Measurements from ENCODE around the gene DYSF.

Gene DYSF

DNA sequence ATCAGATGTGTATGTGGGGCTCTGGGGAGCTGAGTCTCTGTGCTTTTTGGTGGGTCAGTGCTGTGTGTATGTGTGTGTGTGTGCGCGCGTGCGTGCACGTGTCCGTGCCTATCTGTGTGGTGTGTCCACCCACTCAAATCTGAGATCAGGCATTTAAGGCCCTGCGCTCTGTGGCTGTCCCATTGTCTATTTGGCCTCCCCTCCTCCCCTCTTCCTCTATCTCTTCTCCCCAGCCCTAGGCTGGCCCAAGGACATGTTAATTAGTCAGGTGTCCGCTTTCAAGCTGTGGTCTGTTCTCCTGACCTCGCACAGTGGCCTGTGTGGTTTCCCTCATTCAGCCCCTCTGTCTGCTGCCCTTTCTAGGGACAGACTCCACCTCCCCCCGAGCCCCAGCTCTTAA lies 136.4 kb downstream of the DYSF start:
- Mint-ChIP-seq H3K4me1 (no peaks in the 10 kb centered on the region), H3K4me3 (no peak overlapping the region), H3K9me3 (no peaks in the 10 kb centered on the region), H3K27me3 (peaks cover 3% of the 10 kb centered on the region), H3K27ac (no peak overlapping the region), H3K36me3 (no peaks in the 10 kb centered on the region)
- no peak for ATAC-seq

DNA sequence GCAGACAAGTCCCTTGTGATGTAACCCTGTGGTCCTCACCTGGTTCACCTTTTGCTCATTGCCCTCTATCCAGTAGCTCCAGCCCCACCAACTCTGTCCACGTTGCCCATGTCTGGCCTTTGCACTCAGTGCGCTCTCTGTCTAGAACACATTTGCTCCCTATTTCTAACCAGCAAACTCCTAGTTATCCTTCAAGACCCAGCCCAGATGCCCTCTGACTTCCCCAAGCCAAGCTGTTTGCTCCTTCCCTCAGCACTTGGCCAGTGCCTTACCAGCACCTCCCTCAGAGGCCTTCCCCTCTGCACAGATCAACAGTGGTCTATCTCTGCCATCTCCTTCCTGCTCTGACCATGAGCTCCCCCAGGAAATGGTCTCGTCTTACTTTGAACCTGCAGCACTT lies 137.7 kb downstream of the DYSF start:
- H3K27me3 Mint-ChIP-seq = no peaks in the 10 kb centered on the region
- H3K36me3 Mint-ChIP-seq = no peaks in the 10 kb centered on the region
- no peak overlapping the region for H3K27ac Mint-ChIP-seq
- ATAC-seq = no peak
- no peak overlapping the region for H3K4me3 Mint-ChIP-seq
- no peaks in the 10 kb centered on the region for H3K4me1 Mint-ChIP-seq
- H3K9me3 Mint-ChIP-seq = no peaks in the 10 kb centered on the region

DNA sequence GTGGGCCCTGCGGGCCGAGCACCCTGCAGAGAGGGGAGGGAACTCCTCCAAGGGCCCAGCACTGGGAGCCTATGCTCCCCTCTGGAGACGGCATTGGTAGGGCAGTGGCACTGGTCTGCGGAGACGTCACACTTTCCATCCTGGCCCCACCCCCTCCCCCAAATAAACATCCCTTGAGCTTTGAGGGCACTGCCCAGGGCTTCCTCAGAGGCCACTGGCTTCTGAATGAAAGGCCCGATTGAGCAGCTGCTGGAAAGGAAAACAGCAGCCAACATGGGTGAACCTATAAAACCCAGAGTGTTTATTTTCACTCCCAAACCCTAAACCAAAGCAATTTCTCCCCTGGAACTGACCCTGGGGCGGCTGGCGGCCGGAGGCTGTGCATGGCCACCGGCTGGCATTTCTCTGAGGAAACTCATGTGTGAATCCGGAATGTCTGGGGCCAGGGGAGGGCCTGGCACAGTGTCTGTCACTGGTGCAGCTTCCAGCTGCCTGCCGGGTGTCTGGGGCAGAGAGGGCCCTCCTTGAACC lies 138.9 kb downstream of the DYSF start:
- Mint-ChIP-seq H3K36me3 (no peaks in the 10 kb centered on the region), H3K4me1 (no peaks in the 10 kb centered on the region), H3K4me3 (no peak overlapping the region), H3K27ac (no peak overlapping the region), H3K27me3 (no peaks in the 10 kb centered on the region), H3K9me3 (no peaks in the 10 kb centered on the region)
- ATAC-seq = no peak

DNA sequence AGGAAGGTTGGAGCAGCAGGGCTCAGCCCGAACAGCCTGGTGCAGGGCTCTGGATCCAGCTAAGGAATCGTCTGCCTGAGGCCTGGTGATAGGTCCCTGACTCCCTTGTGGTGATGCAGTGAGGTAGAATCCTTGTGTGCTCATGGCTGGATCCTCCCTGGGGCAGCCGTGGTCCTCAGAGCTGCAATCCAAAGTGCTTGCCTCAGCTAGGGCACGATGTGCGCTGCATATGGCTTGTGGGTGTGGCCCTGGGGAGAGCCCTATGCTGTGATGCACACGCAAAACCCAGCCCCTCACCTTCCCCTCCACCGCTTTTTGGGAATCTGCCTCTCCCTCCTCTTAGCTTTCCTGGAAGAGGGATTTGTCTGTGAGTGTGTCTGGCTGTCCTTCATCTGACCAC lies 142.2 kb downstream of the DYSF start:
- H3K9me3 Mint-ChIP-seq = no peaks in the 10 kb centered on the region
- H3K27ac Mint-ChIP-seq = no peak overlapping the region
- peaks cover 25% of the 10 kb centered on the region for H3K27me3 Mint-ChIP-seq
- no peak for ATAC-seq
- no peaks in the 10 kb centered on the region for H3K36me3 Mint-ChIP-seq
- no peaks in the 10 kb centered on the region for H3K4me1 Mint-ChIP-seq
- no peak overlapping the region for H3K4me3 Mint-ChIP-seq

DNA sequence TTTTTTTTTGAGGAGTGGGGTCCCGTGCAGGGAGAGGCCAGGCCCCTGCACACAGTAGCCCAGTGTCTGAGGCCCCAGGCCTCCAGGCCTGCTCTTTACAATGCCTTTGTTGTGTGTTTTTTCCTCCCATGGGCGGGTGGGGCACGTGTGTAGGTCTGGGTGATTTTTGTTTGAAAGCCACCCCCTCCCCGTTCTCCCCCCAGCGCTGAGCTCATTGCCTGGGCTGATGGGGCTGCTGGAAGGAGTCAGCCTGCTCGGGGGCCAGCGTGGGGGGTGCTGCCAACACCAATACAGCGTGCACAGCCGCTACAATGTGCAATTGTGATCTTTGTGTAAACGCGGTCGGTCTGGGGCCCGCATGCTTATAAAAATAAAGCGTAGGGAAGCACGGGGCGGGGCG lies 142.7 kb downstream of the DYSF start:
- H3K9me3 Mint-ChIP-seq = no peaks in the 10 kb centered on the region
- no peaks in the 10 kb centered on the region for H3K4me1 Mint-ChIP-seq
- H3K27me3 Mint-ChIP-seq = peaks cover 30% of the 10 kb centered on the region
- H3K4me3 Mint-ChIP-seq = no peak overlapping the region
- ATAC-seq = no peak
- H3K27ac Mint-ChIP-seq = no peak overlapping the region
- no peaks in the 10 kb centered on the region for H3K36me3 Mint-ChIP-seq

DNA sequence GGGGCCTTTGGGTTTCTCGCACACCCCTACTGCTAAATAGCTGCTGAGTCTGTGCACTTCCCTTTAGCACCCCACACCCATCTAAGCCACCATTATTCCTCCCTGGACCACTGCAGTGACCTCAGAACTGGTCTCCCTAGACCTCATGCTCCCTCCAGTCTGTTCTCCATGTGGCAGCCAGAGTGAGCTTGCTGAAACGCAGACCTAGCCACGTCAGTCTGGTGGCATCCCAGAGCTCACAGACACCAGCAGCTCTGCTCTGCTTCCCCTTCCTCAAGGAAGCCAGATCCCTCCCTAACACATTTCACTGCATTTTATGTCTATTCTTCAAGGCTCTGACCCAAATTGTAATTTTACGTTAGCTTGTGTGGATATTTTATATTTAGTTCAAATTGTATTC lies 144.4 kb downstream of the DYSF start:
- Mint-ChIP-seq H3K36me3 (no peaks in the 10 kb centered on the region), H3K27me3 (peaks cover 47% of the 10 kb centered on the region), H3K4me3 (no peak overlapping the region), H3K9me3 (no peaks in the 10 kb centered on the region), H3K27ac (no peak overlapping the region), H3K4me1 (no peaks in the 10 kb centered on the region)
- no peak for ATAC-seq

DNA sequence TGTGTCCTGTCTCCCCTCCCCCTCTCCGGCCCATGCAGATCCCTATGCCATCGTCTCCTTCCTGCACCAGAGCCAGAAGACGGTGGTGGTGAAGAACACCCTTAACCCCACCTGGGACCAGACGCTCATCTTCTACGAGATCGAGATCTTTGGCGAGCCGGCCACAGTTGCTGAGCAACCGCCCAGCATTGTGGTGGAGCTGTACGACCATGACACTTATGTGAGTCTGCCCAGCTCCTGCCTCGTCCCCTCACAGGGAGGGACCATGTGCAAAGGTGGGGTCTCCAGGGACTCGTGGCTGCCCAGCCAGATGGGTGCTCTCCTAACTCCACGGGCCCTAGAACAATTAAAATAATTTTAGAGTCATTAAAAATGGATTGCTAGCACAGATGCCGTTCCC lies 145.2 kb downstream of the DYSF start:
- Mint-ChIP-seq H3K4me1 (no peaks in the 10 kb centered on the region), H3K27ac (no peak overlapping the region), H3K27me3 (peaks cover 55% of the 10 kb centered on the region), H3K36me3 (no peaks in the 10 kb centered on the region), H3K4me3 (no peak overlapping the region), H3K9me3 (no peaks in the 10 kb centered on the region)
- no peak for ATAC-seq

DNA sequence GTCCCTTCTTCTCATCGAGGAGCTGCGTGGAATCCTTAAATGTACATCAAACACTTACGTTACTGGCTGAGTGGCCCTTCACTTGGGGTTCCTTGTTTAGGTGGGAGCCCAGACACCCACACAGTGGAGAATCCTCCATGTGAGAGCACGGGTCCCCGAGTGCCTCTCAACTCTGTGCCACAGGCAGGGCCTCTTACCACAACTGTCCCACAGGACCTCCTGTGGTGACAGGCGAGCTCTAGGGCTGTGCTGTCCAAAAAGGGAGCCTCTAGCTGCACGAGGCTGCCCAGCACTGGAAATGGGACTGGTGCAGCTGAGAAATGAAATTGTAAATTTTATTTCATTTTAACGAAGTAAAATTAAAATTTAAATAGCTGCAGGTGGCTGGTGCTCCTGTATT lies 145.7 kb downstream of the DYSF start:
- H3K36me3 Mint-ChIP-seq = no peaks in the 10 kb centered on the region
- no peak overlapping the region for H3K4me3 Mint-ChIP-seq
- ATAC-seq = no peak
- peaks cover 56% of the 10 kb centered on the region for H3K27me3 Mint-ChIP-seq
- no peaks in the 10 kb centered on the region for H3K9me3 Mint-ChIP-seq
- H3K4me1 Mint-ChIP-seq = no peaks in the 10 kb centered on the region
- H3K27ac Mint-ChIP-seq = no peak overlapping the region

DNA sequence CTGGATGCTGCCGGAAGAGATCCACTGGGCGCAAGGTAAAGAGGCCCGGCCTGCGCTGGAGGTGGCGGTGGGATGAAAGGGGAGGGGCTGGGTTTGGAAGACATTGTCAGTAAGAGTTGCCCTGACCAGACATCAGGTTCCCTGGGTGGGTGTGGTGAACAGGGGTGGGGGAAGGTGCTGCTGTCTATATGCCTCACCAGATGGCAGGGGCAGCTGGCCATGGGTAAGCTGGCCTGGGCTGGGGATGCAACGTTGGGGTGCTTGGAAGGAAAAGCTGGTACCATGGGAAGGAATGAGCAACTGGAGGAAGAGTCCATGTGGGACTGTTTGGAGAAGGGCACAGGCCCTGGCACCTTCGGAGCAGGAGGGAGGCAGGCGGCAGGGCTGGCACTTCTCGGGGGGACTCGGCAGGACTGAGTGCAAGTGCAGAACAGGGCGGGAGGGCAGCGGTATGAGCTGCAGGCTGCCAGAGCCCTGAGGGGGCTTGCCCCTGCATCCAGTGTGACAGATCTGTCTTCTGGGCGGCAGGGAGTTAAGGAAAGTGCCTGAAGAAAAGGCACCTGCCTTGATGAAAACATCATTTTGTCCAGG lies 146.4 kb downstream of the DYSF start:
- Mint-ChIP-seq H3K36me3 (no peaks in the 10 kb centered on the region), H3K4me1 (no peaks in the 10 kb centered on the region), H3K27me3 (peaks cover 62% of the 10 kb centered on the region), H3K27ac (no peak overlapping the region), H3K9me3 (no peaks in the 10 kb centered on the region), H3K4me3 (no peak overlapping the region)
- ATAC-seq = no peak

DNA sequence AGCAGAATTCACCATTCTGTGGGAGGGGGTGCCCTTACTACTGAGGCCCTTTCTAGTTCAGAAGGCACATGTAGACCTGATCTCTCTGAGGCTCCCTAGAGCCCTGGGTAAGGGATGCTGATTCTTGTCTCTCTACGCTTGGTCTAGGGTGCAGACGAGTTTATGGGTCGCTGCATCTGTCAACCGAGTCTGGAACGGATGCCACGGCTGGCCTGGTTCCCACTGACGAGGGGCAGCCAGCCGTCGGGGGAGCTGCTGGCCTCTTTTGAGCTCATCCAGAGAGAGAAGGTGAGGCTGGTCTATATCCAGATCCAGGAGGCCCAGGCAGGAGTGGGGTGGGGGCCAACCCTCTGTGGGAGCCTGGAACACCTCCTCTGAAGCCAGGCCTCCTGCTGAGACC lies 147.2 kb downstream of the DYSF start:
- Mint-ChIP-seq H3K27me3 (peaks cover 69% of the 10 kb centered on the region), H3K4me3 (no peak overlapping the region), H3K9me3 (no peaks in the 10 kb centered on the region), H3K27ac (no peak overlapping the region), H3K4me1 (peaks cover 5% of the 10 kb centered on the region), H3K36me3 (no peaks in the 10 kb centered on the region)
- ATAC-seq = no peak

DNA sequence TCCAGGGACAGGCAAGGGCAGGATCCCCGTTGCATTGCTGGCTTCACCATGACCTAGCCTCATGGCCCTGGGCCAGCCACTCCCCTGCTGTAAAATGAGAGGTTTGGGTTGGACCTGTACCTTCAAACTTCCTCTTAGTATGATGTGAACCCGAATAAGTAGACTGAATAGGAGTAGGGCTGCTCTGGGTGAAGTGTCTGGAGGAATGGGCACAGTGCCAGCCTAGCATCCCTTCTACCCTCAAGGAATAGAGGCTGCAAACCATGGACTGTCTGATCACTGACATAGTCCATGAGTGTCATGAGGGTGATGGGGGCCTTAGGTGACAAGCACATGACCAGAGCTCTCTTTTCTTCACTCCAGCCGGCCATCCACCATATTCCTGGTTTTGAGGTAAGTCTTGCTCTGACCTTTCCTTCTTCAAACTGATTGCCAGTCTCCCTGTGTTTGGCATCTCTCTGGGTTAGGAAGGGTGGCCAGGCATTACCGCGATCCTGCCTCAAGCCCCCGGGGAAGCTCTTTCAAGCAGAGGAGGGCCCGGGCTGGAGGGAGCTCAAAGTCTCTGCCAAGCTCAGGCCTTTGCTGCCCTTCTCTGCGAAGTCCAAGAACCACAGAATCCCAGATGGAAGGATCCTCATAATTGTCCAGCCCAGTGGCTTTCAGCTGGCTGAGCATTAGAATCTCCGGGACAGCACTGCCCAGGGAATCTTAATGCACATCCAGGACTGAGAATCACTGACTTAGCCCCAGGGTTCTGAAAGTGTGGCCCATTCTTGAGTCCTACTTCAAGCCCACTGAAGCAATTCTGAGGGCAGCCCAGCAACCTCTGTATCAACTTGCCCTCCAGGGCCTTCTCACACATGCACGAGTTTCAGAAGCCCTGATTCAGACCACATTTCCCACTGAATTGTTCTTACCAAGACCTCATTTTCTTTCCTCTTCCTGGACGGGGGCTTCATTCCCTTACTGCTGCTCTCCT lies 148.1 kb downstream of the DYSF start:
- no peak overlapping the region for H3K27ac Mint-ChIP-seq
- H3K27me3 Mint-ChIP-seq = peaks cover 69% of the 10 kb centered on the region
- no peak overlapping the region for H3K4me3 Mint-ChIP-seq
- H3K4me1 Mint-ChIP-seq = peaks cover 5% of the 10 kb centered on the region
- H3K36me3 Mint-ChIP-seq = no peaks in the 10 kb centered on the region
- no peaks in the 10 kb centered on the region for H3K9me3 Mint-ChIP-seq
- no peak for ATAC-seq

DNA sequence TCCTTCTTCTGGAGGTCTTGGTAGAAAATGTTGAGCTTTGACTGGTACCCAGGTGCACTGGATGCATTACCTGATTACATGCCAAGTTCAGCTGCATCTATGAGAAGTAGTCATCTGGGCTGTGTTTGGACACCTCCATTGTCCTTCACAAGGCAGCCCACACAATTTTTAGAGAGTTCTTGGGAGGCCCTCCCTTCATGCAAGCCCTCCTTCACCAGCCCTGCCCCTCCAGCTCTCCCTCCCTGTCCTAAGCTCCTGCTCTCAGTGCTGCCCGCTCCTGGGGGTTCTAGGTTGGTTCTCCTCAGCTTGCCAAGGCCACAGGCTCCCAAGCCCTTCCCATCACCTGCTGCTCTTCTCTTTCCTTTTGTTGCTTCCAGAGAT lies 148.7 kb downstream of the DYSF start:
- H3K9me3 Mint-ChIP-seq = no peaks in the 10 kb centered on the region
- no peak overlapping the region for H3K4me3 Mint-ChIP-seq
- peaks cover 69% of the 10 kb centered on the region for H3K27me3 Mint-ChIP-seq
- peaks cover 5% of the 10 kb centered on the region for H3K4me1 Mint-ChIP-seq
- no peak overlapping the region for H3K27ac Mint-ChIP-seq
- H3K36me3 Mint-ChIP-seq = no peaks in the 10 kb centered on the region
- no peak for ATAC-seq

DNA sequence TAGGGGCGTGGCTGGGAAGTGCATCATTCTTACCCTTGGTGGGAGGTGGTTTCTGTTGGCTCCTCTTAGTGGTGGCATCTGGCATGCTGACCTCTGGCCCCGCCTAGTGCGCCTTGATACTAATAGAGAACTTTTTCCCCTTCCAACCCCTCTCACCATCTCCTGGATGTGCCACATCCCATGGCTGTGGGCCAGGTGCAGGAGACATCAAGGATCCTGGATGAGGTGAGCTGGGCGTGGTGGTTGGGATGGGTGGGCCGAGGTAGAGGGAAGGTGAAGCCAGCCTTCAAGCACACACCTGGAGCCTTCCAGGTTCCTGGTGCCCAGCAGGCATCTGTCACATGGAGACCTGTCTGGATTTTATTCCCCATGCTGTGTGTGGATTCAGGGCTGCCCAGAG lies 149.2 kb downstream of the DYSF start:
- no peak overlapping the region for H3K27ac Mint-ChIP-seq
- no peak for ATAC-seq
- peaks cover 70% of the 10 kb centered on the region for H3K27me3 Mint-ChIP-seq
- H3K9me3 Mint-ChIP-seq = no peaks in the 10 kb centered on the region
- peaks cover 5% of the 10 kb centered on the region for H3K4me1 Mint-ChIP-seq
- H3K4me3 Mint-ChIP-seq = no peak overlapping the region
- no peaks in the 10 kb centered on the region for H3K36me3 Mint-ChIP-seq

DNA sequence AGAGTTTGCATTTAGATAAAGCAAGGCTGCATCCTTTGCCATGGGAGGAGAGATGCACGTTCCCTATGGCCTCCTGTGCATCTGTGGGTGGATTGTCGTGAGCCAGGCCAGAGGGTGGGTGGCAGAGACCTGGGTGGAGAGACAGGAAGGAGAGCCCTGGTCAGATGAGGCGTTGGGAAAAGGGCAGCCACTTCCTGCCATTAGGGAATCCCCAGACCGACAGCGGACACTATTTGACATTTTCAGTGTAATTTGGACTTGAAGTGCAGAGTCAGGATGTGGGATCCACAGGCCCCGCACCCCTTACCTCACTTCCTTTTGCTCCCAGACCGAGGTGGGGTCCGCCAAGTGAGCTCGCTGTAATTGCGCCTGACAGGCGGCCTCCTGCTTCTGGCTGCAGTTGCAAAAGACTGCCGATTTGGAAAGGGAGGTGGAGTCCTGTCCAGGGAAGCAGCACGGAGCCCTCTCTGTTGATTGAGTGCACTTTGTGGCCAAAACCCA lies 150.0 kb downstream of the DYSF start:
- no peak overlapping the region for H3K27ac Mint-ChIP-seq
- H3K9me3 Mint-ChIP-seq = no peaks in the 10 kb centered on the region
- H3K4me3 Mint-ChIP-seq = no peak overlapping the region
- peaks cover 71% of the 10 kb centered on the region for H3K27me3 Mint-ChIP-seq
- no peaks in the 10 kb centered on the region for H3K36me3 Mint-ChIP-seq
- peaks cover 5% of the 10 kb centered on the region for H3K4me1 Mint-ChIP-seq
- ATAC-seq = no peak

DNA sequence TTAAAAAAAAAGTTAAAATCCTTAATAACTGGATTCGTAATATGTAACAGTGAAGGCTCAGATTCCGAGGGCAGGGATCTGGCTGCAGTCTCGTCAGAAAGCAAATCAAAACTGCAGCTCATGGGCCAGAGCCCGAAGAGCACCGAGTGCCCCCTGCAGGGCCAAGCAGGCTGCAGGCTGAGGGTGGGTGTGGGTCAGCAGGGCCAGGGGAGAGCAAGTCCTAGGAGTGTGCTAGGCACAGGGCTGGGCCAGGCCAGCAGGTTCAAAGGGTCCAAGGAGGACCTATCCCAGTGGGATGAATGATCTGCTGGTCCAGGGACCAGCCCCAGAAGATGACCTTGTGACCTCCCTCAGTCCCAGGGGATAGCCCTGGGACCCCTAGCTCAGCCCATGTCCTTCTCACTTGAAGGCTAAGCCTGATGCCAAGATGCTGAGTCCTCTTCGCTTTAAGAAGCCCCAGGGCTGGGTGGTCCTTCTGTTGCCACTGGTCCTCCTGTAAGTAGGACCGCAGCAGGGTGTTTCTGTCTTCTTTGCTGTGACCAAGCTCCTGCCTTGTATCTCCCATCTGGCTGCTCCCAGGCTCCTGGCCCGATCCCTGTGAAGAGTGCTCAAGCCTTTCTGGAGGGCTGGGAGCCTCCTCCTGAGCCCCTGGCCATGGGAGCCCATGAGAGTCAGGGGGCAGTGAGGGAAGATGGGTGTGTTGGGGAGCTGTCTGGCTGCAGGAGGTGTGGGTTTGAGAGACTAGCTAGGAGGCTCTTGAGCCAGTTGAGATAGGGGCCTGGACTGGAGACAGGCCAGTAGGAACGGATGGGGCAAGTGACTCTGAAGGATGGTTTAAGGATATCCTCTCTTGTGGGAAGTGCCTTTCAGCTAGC lies 150.7 kb downstream of the DYSF start:
- Mint-ChIP-seq H3K36me3 (no peaks in the 10 kb centered on the region), H3K4me1 (peaks cover 5% of the 10 kb centered on the region), H3K9me3 (no peaks in the 10 kb centered on the region), H3K4me3 (no peak overlapping the region), H3K27ac (no peak overlapping the region), H3K27me3 (peaks cover 65% of the 10 kb centered on the region)
- no peak for ATAC-seq

All from stimulated activated memory B cell treated with anti-CD40 and anti-IgM and Interleukin-4, amounts not matched to agents 10 μg/mL and 1 μg/mL and 100 μg/mL, for 72 hours (primary cell).